GM06990 (cell line): ENCODE measurements around the gene RB1.

Source experiments
- DNase-seq: peaks from one replicate; pipeline ENCODE4 v3.0.0-alpha.2; 2011; ENCODE audit not compliant: insufficient read length; ENCODE audit errors: extremely low read depth
- H3K27me3 ChIP-seq: replicated peaks from 2 replicates; pipeline ENCODE4 v1.6.0; 2011; ENCODE audit warnings: low read length; ENCODE audit not compliant: control insufficient read depth, insufficient read depth
- H3K36me3 ChIP-seq: 2 replicates; pipeline ENCODE4 v1.5.1; 2011; ENCODE audit warnings: low read length; ENCODE audit not compliant: control insufficient read depth, insufficient read depth
- H3K4me3 ChIP-seq: replicated peaks from 2 replicates; pipeline ENCODE4 v1.5.1; 2011; ENCODE audit warnings: low read depth, mild to moderate bottlenecking, control low read depth, low read length
- CTCF ChIP-seq: IDR thresholded peaks from 2 replicates; pipeline ENCODE4 v1.5.1; 2011; ENCODE audit warnings: low read length, control low read depth, mild to moderate bottlenecking, inconsistent platforms; ENCODE audit not compliant: insufficient read depth, poor library complexity, severe bottlenecking

RB1 gene

GRCh38 chr13:48483575-48483974 lies 180.0 kb downstream of the RB1 start:
- Histone ChIP-seq H3K4me3 (no peak overlapping the region), H3K27me3 (no peaks in the 10 kb centered on the region), H3K36me3 (peaks cover 1% of the 10 kb centered on the region)
- TF ChIP-seq CTCF = no peak
- no peak for DNase-seq

GRCh38 chr13:48485432-48485831 lies 181.9 kb downstream of the RB1 start:
- no peak for DNase-seq
- no peaks in the 10 kb centered on the region; the same call in none of the 2 replicates for H3K36me3 ChIP-seq
- TF ChIP-seq CTCF = no peak

GRCh38 chr13:48486362-48486761 lies 182.8 kb downstream of the RB1 start:
- TF ChIP-seq CTCF = no peak
- no peaks in the 10 kb centered on the region; the same call in none of the 2 replicates for H3K36me3 ChIP-seq
- no peaks in the 10 kb centered on the region for H3K27me3 ChIP-seq
- no peak for DNase-seq
- H3K4me3 ChIP-seq = no peak overlapping the region

More at GRCh38 chr13:48485432-48485831, 181.9 kb downstream of the RB1 start:
- no peak overlapping the region for H3K4me3 ChIP-seq
- no peaks in the 10 kb centered on the region for H3K27me3 ChIP-seq

GRCh38 chr13:48486836-48487235 lies 183.3 kb downstream of the RB1 start:
- no peaks in the 10 kb centered on the region; the same call in none of the 2 replicates for H3K36me3 ChIP-seq
- no peak for TF ChIP-seq CTCF

GRCh38 chr13:48487968-48488367 lies 184.4 kb downstream of the RB1 start:
- Histone ChIP-seq H3K36me3 (no peaks in the 10 kb centered on the region; the same call in none of the 2 replicates), H3K4me3 (no peak overlapping the region), H3K27me3 (no peaks in the 10 kb centered on the region)
- no peak for DNase-seq
- no peak for TF ChIP-seq CTCF

More at GRCh38 chr13:48486836-48487235, 183.3 kb downstream of the RB1 start:
- no peak for DNase-seq
- no peaks in the 10 kb centered on the region for H3K27me3 ChIP-seq
- no peak overlapping the region for H3K4me3 ChIP-seq

GRCh38 chr13:48488995-48489394 lies 185.4 kb downstream of the RB1 start:
- no peak overlapping the region; the same call in 1 of the 2 replicates for H3K4me3 ChIP-seq
- no peak for DNase-seq
- no peak for TF ChIP-seq CTCF
- H3K27me3 ChIP-seq = no peaks in the 10 kb centered on the region
- H3K36me3 ChIP-seq = no peaks in the 10 kb centered on the region; the same call in none of the 2 replicates
